OCI-LY3 (cell line): Measurements from ENCODE around the gene CPO.

Source experiments
- EZH2phosphoT487 ChIP-seq: fragments of 200-600 bp; shearing (Covaris generic); IDR thresholded peaks from 2 replicates; pipeline ENCODE4 v1.6.1; 2018; ENCODE audit warnings: antibody characterized with exemption, mixed run types, low read depth
- TF ChIP-seq, protein P1 (sequence below): fragments of 200-600, 300-600 bp; sonication (generic); IDR thresholded peaks from 2 replicates; pipeline ENCODE4 v1.5.1; 2014; ENCODE audit warnings: antibody characterized with exemption, low read length, low read depth

DNA sequence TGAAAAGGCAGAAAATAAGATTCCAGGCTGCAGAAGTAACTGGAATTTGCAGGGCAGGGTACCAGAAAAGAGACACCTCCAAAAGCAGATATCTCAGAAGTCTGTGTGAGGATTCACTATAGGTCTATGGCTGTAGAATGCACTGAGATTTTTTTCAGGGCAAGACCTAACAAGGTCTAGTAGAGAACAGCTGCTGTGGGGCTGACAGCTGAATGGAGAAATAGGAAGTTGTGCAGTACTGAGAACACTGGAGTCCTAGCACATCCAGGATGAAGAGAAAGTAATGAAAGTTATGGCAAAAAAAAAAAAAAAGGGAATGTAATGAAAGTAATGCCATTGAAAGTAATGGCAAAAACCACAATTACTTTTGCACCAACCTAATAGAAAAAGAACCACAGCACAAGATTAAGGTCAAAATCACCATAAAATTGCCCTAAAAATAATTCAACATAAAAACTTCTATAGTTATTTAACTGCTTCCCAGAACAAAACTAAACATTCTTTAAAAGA lies 57.3 kb downstream of the CPO start:
- TF ChIP-seq, protein P1, sequence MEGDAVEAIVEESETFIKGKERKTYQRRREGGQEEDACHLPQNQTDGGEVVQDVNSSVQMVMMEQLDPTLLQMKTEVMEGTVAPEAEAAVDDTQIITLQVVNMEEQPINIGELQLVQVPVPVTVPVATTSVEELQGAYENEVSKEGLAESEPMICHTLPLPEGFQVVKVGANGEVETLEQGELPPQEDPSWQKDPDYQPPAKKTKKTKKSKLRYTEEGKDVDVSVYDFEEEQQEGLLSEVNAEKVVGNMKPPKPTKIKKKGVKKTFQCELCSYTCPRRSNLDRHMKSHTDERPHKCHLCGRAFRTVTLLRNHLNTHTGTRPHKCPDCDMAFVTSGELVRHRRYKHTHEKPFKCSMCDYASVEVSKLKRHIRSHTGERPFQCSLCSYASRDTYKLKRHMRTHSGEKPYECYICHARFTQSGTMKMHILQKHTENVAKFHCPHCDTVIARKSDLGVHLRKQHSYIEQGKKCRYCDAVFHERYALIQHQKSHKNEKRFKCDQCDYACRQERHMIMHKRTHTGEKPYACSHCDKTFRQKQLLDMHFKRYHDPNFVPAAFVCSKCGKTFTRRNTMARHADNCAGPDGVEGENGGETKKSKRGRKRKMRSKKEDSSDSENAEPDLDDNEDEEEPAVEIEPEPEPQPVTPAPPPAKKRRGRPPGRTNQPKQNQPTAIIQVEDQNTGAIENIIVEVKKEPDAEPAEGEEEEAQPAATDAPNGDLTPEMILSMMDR, result no peak
- TF ChIP-seq EZH2phosphoT487, result no peak
